RWPE2 (cell line): ENCODE results near the gene CD36.

Experiments
- ATAC-seq: fragments of 200-7000 bp; cut with Tn5 transposase; 3 replicates; pipeline ENCODE4 v1.9.1; 2021; ENCODE audit warnings: low read depth
- DNase-seq: peaks from one replicate; pipeline ENCODE4 v3.0.0-alpha.2; 2020; ENCODE audit warnings: low spot score
- H3K27ac ChIP-seq: fragments of 450-650 bp; 2 replicates; pipeline ENCODE4 v1.5.1; 2017; ENCODE audit warnings: mild to moderate bottlenecking; ENCODE audit not compliant: poor library complexity, severe bottlenecking
- H3K27me3 ChIP-seq: fragments of 250-450 bp; sonication (Bioruptor Pico); 2 replicates; pipeline ENCODE4 v1.5.1; 2021; ENCODE audit warnings: mild to moderate bottlenecking, moderate library complexity; ENCODE audit not compliant: insufficient read depth, poor library complexity, severe bottlenecking
- H3K36me3 ChIP-seq: fragments of 250-450 bp; sonication (Bioruptor Pico); 2 replicates; pipeline ENCODE4 v1.5.1; 2020; ENCODE audit warnings: low read depth, mild to moderate bottlenecking, moderate library complexity
- H3K4me1 ChIP-seq: fragments of 250-450 bp; sonication (Bioruptor Pico); 2 replicates; pipeline ENCODE4 v1.5.1; 2021; ENCODE audit warnings: mild to moderate bottlenecking, moderate library complexity; ENCODE audit not compliant: insufficient read depth, poor library complexity, severe bottlenecking
- H3K4me3 ChIP-seq: fragments of 250-450 bp; sonication (Bioruptor Pico); 2 replicates; pipeline ENCODE4 v1.5.1; 2021; ENCODE audit warnings: mild to moderate bottlenecking, moderate library complexity; ENCODE audit not compliant: severe bottlenecking
- H3K9me3 ChIP-seq: fragments of 250-450 bp; sonication (Bioruptor Pico); 2 replicates; pipeline ENCODE4 v1.5.1; 2021; ENCODE audit warnings: mild to moderate bottlenecking, moderate library complexity; ENCODE audit not compliant: severe bottlenecking
- TF ChIP-seq, protein P1 (sequence below): fragments of 450-650 bp; IDR thresholded peaks from one replicate; pipeline ENCODE4 v1.5.1; 2017; ENCODE audit warnings: mild to moderate bottlenecking, moderate library complexity; ENCODE audit not compliant: poor library complexity, severe bottlenecking

The CD36 gene

DNA sequence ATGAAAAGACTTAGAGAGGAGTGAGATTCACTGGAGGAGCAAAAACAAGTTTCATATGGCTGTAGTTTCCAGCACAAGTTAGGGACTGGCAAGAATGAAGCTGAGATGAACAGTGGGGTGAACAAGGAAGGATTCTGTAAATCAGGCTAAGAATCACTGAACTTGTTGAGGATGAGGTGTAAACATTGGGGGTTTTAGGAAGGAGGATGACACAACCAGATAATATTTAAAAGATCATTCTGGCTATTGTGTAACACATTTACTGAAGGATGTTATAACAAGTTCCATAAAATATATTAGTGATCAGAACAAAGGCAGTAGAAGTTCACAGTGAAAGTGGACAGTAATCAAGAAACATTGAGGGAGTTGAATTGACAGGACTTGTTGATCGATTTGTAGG lies 68.9 kb downstream of the CD36 start:
- H3K9me3 ChIP-seq = no peaks in the 10 kb centered on the region
- ATAC-seq = no peak

DNA sequence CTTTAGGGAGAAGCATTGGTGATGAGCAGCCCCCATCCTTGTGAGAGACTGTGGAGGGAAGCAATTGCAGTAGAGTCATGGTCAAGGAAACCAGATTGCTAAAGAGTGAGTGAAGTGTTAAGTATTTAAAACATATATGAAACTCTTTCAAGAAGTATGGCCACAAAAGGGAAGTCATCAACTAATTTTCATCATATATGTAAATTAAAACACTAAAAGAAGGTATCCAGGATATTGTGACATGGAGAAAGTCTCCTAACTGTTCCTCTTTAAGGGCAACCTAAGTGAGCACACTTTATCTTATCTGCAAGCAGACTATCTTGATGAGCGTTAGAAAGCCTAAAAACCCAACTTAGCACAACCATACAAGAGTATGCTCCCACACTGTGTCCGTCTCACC lies 69.7 kb downstream of the CD36 start:
- DNase-seq (no peak), ATAC-seq (no peak)
- Histone ChIP-seq H3K27ac (no peak overlapping the region), H3K27me3 (no peaks in the 10 kb centered on the region), H3K4me1 (no peaks in the 10 kb centered on the region), H3K36me3 (no peaks in the 10 kb centered on the region), H3K4me3 (no peak overlapping the region), H3K9me3 (no peaks in the 10 kb centered on the region)
- TF ChIP-seq, protein P1, sequence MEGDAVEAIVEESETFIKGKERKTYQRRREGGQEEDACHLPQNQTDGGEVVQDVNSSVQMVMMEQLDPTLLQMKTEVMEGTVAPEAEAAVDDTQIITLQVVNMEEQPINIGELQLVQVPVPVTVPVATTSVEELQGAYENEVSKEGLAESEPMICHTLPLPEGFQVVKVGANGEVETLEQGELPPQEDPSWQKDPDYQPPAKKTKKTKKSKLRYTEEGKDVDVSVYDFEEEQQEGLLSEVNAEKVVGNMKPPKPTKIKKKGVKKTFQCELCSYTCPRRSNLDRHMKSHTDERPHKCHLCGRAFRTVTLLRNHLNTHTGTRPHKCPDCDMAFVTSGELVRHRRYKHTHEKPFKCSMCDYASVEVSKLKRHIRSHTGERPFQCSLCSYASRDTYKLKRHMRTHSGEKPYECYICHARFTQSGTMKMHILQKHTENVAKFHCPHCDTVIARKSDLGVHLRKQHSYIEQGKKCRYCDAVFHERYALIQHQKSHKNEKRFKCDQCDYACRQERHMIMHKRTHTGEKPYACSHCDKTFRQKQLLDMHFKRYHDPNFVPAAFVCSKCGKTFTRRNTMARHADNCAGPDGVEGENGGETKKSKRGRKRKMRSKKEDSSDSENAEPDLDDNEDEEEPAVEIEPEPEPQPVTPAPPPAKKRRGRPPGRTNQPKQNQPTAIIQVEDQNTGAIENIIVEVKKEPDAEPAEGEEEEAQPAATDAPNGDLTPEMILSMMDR = no peak

More for the DNA sequence above, 68.9 kb downstream of the CD36 start:
- Histone ChIP-seq H3K4me3 (no peak overlapping the region), H3K36me3 (no peaks in the 10 kb centered on the region), H3K27ac (no peak overlapping the region), H3K27me3 (no peaks in the 10 kb centered on the region), H3K4me1 (no peaks in the 10 kb centered on the region)
- TF ChIP-seq, protein P1 = no peak
- DNase-seq = no peak

DNA sequence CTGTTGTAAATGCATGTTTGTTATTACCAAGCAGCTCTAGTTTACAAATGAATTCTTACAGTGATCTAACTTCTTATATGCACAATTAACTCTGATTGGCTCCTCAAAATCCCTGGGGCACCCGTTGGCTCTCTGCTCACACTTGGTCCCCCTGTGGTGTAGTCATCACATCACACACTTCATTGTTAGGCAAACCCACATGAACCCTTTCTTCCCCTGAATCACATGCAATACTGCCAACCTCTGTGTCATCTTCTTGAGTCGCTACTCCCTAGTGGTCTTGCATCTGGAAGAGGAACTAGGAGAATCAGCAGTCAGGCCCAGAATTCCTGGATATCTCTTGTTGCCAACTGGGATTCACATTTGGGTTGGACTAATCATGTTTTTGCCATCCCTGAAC lies 73.1 kb downstream of the CD36 start:
- peak; percentile 40; the same call in 1 of the 3 replicates for ATAC-seq
- no peaks in the 10 kb centered on the region for H3K27me3 ChIP-seq
- no peak overlapping the region for H3K27ac ChIP-seq
- no peak overlapping the region for H3K4me3 ChIP-seq
- TF ChIP-seq, protein P1 = no peak
- no peaks in the 10 kb centered on the region for H3K36me3 ChIP-seq
- DNase-seq = no peak
- no peaks in the 10 kb centered on the region for H3K9me3 ChIP-seq
- H3K4me1 ChIP-seq = no peaks in the 10 kb centered on the region

DNA sequence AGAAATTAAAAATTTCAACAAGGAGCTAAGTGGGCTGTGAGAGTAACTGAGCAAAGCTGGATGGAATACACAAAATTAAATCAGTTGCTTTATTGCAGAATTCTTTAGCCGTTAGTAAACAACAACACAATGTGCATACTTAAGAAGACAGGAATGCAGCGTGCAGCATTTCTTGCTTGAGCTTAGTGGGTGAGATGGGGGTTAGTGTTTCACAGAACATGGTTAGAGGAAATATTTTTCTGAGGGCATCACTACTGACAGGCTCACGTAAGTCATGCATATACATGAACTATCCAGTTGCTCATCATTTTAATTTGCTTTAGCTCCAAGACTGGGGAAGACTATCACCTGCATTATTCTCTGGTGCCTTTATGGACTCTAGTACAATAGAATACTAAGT lies 80.8 kb downstream of the CD36 start:
- Histone ChIP-seq H3K9me3 (no peaks in the 10 kb centered on the region), H3K4me3 (no peak overlapping the region), H3K4me1 (peaks cover 31% of the 10 kb centered on the region), H3K36me3 (no peaks in the 10 kb centered on the region), H3K27ac (no peak overlapping the region), H3K27me3 (no peaks in the 10 kb centered on the region)
- no peak for ATAC-seq
- DNase-seq = no peak
- TF ChIP-seq, protein P1 = no peak

DNA sequence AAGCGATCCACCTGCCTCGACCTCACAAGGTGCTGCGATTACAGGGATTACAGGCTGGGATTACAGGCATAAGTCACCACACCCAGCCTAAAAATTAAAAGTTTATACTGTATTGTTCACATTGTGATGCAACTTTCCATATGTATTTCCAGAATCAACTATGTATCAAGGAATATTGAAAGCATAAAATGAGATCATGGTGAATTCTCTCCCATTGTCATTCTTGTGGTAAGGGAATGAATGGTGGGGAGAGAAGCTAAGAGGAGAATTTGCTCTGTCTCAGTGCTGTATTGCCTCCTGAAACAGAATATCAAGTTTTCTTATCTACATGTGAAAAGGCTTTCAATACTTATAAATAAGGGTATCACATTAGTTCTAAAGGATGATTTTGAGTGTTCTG lies 81.7 kb downstream of the CD36 start:
- no peaks in the 10 kb centered on the region for H3K36me3 ChIP-seq
- H3K27me3 ChIP-seq = no peaks in the 10 kb centered on the region
- ATAC-seq (no peak), DNase-seq (no peak)
- H3K27ac ChIP-seq = peak overlapping the region; percentile 99
- TF ChIP-seq, protein P1 = no peak
- H3K4me1 ChIP-seq = peaks cover 31% of the 10 kb centered on the region
- H3K9me3 ChIP-seq = no peaks in the 10 kb centered on the region
- H3K4me3 ChIP-seq = no peak overlapping the region
